Middle frontal gyrus (tissue), 1 donor: ENCODE measurements around the gene DLL1.

Experiments used
- DNase-seq: peaks from one replicate; pipeline ENCODE4 v3.0.0-alpha.2; 2015; ENCODE audit warnings: low spot score; ENCODE audit errors: extremely low spot score

Gene DLL1

DNA sequence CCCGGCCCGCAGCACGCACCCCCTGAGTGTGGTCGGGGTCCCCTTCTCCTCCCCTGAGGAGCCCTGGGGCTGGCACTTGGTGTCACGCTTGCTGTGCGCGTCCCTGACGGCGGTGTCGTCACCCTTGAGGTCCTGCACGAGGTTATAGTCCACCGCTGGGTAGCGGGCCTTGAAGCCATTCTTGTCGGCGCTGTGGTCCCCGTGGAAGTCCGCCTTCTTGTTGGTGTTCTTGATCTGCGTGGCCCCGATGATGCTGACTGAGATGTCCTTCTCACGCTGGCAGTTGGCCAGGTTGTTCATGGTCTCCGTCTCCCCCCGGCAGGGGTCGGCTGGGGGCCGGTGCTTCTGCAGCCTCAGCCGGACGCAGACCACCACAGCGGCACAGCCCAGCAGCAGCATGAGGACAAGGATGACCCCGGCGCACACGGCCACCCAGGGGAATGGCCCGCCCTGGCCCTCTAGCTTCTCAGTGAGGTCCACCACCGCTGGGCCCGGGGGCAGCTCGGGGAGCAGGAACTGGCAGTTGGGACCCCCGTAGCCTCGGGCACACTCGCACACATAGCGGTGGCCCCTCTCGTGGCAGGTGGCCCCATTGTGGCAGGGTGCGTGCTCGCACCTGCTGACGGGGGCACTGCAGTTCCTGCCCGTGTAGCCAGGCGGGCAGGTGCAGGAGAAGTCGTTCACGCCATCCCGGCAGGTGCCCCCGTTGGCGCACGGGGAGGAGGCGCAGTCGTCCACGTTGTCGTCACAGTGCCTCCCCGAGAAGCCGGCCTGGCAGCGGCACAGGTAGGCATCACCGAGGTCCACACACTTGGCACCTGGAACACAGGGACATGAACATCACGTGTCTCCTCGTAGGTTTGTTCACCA, 7.4 kb downstream of the DLL1 start:
- DNase-seq: no peak

DNA sequence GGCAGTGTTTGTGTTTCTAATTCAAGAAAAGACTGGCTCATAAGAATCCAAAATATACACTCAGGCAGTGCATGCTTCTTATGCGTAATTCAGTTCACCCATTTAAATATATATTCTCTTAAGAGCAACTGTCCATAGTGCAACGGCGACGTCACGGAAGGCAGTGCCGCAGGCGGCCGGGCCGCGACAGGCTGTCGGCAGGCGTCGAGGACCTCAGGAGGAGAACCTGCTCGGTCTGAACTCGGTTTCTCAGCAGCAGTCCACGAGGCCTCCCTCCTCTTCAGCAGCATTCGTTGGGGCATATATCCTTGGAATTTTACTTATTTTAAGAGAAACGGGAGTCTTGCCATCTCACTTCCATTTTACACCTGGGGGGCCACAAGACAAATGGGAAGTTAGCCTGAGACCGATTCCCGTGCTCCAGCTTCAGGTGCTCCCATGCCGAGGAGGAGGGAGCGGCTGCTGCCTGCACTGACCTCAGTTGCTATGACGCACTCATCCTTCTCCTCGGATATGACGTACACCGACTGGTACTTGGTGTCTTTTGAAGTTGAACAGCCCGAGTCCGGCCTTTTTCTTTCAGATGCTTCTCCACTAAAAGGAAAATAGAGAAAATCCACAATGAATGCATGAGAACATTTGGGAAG, 8.2 kb downstream of the DLL1 start:
- DNase-seq: no peak

DNA sequence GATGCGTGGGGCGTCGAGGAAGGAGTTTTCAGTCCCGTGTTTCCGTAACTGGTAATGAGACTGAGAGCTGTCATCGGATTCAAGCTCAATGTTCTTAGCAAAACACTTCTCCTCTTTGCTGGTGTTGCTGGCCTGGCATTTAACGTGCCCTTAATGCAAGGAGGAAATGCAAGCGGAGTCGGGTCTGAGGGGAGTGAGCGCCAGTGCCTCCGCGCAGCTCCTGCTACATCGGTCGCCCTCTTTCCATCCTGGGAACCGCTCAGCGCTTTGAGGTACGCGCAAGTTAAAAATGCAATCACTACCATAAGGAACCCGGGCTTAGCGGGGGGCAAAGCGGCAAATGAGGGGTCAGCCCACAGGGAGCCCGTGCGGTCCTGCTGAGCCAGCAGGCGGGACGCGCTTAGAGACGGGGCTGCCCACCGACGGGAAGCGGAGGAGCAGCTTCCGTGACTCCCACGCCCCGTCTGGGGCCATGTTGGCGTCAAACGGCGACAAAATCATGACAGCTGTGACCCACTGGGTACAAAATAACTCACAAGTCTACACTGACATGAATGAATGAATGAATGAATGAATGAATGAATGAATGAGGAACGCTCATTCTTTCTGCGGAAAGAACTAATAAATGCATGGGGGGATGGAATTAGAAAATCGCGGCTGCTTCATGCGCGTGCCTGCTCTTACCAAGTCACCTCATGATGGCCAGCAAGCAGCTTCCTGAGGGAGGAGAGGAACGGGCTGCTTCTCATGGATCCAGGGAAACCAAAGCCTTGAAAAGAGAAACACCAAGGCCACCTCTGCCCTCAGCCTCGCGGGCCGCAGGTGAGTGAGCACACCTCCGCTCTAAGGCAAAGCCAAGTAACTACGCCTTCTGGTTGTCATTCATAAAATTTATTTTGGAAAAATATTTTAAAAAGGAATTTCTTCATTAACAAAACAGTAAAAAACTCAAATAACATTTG, 9.3 kb downstream of the DLL1 start:
- DNase-seq: no peak

DNA sequence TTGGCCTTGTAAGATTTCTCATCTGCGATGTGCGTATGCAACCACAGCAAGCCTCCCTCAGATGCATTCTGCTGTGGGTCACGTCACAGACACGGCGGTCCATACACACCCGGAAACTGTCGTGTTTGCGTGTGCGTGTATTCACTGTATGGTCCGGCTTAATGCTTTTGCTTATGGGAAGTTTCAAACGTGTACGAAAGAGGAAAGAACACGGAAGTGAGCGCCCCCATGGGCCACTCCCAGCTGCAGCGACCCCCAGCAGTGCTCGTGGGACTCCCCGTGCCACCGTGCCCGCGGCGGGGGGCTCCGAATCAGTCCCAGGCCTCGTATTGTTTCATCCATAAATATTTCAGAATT, 10.2 kb downstream of the DLL1 start:
- DNase-seq: no peak

DNA sequence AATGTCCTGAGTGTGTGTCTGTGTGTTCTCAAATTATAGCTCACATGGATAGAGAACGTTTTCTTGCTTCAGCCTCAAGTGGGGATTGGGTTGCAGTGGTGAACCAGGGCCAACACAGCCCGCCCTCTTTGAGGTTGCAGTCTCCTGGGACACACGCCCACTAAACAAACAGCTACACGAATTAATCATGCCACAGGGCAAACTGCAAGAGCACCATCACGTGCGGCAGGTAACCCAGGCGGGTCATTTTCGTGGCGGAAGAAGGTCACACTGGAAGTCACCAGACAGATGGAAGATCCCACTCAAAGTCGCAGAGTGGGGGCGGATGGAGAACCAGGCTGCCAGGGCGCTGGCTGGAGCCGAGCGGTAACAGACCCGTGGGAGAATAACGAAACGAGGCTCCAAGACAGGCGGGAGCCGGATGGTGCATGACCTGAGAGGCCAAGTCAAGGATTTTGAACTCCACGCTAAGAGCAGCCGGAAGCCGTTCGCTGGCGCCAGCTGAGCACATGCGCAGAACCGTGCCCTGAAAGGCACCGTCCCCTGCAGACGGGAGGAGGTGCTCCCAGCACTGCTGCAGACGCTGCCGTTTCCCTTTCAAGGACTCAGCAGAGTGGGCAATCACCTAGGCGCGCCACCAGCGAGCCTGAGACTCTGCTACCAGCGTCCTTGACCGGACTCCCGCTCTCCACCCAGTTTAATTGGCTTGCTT, 10.7 kb downstream of the DLL1 start:
- no peak for DNase-seq

DNA sequence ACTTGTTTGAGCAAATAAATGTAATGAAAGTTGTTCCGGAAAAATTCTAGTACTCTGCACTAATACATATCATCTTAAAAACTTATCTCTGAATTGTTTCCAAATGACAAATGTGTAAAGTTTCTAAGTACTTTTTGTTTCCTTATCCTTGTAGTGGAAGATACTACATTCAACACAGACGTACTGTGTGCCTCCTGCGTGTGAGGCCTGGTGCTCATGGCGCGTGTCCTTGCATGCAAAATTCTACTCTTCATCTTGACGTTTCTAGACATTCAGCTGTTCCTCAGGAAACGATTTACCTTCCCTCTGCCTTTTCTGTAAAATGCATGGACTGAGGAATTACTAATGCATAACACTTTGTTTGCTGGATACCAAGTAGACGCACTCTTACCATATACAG, 11.5 kb downstream of the DLL1 start:
- no peak for DNase-seq

DNA sequence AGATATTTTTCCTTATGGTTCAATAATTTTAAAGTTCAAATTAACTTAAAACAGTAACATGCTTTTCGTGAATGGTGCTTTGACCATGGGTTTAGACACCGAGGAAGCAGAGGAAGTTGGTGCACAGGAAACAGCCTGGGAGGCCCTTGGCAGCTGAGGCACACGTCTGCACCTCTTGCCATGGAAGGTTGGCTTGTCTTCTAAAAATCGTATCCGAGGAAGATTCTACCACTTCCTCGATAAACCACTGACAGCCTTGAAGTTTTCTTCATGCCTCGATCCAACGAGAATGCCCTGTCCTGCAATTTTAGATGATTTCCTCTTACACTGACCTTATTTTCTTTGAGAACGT, 12.2 kb downstream of the DLL1 start:
- DNase-seq: no peak

DNA sequence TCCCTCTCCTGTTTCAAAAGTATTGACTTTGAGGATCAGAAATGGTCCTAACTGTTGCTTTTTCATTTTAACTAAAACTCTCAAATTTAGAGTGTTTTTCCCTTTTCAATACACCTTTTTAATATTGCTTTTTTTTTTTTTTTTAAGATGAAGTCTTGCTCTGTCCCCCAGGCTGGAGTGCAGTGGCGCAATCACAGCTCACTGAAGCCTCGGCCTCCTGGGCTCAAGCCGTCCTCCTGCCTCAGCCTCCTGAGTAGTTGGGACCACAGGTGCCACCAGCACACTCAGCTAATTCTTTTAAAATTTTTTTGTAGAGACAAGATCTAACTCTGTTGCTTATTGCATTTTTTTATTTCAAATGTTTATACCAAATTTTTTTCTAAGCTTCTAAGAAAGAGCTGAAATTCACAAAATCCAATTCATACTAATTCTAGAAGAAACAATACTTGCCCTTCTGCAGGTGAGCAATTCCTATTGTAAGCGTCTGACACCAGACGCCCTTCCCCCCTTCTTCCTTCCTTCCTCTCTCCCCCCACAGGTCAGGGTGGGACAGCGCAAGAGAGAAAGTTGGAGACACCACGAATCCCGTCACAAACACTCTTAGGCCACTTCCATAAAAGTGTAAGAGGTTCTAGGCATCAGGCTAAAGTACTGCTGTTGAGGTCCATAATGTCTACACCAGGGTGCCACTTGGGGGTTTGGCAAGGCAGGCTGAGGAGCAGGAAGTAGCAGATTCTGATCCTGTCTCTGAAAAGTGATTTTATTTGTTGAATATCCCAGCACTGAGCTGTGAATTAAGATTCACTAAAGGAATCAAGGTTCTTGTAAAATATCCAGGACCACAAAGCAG, 12.8 kb downstream of the DLL1 start:
- DNase-seq: no peak

DNA sequence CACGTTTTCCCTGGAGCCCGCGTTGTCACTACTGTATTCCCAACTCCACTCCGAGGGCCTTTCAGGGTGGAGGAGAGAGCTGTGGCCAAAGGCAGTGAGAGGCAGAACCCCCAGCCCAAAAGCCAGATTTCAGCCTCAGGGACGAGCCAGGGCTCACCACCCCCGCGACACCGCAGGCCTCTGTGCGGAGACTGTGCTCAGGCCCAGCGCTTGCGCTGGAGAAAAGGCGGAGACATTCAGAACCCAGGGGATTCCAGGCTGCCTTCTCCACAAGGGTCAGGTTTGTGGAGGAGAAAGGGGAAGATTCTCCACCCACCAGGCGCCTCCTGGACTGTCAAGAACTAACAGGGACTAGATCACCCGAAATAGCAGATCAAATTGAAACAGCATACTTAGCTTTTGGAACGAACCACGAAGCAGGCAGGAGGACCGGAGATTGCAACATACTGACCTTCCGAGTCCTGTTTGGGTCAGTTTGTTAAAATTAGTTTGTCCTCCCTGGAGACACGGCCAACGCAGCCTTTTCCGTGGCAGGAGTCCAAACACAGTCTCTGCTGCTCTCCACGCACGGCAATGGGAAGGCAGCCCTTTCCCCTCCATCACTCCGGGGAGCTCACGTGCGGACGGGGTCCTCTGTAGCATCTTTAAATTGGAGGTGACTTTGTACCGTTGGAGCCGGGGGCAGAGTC, 14.4 kb downstream of the DLL1 start:
- no peak for DNase-seq

DNA sequence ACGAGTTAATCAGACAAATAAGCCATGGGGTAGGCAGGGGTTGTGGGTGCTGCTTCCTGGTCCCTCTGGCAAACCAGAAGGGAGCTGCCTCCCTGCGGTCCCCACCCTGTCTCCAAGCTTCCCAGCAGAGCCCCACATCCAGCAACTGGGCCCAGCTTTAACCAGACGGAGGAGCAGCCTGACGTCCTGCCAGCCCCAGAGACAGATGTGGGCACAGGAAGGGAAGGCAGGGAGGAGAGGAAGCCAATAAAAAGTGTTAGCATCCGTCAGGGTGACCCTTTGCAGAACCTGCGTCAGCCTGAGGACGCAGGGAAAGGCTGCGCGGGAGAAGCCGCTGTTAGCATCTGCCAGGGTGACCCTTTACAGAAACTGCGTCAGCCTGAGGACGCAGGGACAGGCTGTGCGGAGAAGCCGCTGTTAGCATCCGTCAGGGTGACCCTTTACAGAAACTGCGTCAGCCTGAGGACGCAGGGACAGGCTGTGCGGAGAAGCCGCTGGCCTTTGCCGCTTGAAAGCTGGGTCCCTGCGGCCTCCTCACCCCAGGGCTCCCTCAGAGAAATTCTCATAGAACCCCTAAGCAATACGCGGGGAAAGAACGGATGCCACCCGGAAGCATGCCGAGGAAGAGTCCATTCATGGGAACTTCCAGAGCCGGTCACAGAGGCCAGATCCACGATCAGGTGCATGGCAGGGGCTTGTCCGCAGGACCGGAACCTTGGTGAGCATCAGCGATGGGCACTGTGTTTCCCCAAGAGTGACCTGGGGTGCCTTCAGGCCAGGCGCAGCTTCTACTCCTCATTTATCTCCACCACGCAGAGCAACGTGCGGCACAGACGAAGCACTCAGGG, 15.9 kb downstream of the DLL1 start:
- no peak for DNase-seq

DNA sequence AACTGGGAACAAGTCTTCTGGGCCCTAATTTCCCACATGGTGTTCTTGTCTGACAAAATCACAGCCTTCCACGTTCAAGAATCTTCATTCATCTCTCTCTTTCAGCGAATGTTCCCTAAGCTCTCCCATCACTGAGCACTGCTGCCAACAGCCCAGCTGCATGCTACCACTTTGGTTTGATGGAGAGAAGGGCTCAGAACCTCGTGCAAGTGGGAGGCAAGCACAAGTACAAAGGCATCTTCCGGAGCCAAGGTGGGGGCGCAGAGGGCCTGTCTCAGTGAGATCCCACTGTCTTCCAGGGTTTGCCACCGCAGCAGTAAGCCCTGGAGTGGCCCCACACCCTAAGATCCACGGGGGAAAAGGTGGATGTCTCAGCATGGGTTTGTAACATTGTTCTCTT, 17.2 kb downstream of the DLL1 start:
- DNase-seq: no peak

DNA sequence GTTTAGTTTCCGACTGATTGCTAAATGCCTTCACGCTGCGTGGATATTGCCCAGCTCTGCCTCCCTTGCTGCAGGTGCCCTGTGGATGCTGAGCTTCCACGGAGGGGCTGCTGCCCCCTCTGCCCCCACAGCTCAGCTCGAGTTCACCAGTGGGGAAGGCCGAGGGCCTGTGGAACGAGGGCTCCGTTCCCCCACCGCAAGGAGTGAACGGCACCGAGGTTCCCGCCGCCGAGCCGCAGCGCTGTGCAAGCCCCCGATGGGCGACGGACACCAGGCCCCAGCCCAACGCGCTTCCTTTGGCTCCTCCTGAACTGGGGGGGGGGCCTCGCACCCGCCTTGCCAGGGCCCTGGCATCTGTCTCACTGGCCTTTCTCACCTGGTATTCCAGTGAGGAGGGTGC, 17.7 kb downstream of the DLL1 start:
- DNase-seq: no peak

DNA sequence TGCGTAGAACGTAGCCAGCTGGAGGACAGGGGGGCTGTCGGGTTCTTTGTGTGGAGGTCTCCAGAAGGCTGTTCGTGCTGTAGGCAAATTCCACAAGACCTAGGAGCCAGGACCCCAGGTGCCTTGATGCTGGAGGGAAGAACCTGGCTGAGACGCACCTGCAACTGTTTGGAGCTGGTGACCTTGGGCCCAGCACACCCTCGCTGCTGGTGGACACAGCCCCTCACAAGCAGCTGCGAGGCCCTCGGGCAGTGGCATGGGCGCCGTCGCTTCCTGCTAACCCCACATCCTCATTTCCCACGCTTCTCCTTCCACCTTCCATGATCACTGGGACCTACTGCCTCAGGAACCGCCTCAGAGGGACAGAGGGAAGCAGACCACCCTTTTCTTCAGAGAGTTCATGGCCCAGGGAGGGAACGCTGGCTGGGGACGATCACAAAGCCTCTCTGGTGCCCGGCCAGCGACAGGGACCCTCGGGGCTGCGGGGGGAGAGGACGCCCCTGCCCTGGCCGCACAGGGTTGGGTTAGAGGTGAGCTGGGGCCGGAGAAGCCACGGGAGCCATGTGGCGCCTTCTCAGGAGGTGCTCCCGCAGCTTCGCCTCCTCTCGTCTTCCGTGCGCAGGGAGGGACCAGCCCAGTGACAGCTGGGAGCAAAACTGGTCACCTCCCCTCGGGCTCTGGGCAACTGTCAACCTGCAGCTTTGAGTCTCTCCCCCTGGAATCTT, 18.4 kb downstream of the DLL1 start:
- no peak for DNase-seq

DNA sequence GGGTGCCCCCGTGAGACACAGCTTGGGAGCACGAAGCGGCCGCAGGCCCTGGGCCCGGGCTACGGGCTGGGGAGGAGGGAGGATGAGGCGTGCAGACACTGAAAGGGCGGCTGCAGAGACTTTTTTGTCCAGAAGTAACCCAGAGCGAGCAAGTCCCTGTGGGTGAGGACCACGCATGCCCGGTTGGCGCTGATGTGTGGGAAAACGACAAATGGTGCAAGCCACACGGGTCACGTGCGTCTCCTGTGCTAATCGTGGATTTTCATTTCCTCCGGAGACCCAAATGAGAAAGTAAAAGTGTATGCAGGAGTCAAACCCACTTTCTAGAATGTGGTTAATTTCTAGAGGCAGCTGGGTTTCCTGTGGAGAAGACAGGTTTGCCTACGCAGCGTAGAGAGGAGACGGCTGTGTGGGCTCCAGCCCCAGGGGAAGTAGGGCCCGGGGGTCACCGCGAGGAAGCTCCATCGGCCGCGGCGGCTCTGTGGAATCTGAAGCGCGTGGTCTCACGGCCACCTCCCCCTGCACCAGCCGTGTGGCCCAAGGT, 19.0 kb downstream of the DLL1 start:
- DNase-seq: no peak

DNA sequence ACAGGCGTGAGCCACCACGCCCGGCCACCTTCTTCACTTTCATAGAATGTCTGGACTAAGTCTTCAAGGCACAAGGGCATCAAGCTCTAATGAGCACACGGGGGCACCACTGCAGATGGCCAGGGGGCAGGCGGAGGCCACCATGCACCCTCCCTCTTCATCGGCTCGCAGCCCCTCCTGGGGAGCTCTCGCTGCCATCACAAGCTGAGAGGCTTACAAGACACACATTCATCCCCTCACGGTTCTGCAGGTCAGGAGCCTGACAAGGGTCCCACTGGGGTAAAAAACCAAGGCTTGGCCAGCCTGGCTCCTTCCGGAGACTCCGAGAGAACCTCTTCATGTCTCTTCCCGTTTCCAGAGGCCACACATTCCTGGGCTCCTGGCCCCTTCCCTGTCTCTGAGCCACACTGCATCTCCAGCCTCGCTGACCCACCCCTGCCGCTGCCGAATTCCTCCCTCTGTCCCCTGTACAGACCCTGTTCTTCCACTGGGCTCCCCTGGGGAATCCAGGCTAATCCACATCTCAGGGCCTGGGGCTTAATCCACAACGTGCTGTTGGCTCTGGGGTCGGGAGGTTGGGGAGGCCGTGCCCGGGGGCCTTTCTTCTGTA, 19.8 kb downstream of the DLL1 start:
- DNase-seq: no peak

DNA sequence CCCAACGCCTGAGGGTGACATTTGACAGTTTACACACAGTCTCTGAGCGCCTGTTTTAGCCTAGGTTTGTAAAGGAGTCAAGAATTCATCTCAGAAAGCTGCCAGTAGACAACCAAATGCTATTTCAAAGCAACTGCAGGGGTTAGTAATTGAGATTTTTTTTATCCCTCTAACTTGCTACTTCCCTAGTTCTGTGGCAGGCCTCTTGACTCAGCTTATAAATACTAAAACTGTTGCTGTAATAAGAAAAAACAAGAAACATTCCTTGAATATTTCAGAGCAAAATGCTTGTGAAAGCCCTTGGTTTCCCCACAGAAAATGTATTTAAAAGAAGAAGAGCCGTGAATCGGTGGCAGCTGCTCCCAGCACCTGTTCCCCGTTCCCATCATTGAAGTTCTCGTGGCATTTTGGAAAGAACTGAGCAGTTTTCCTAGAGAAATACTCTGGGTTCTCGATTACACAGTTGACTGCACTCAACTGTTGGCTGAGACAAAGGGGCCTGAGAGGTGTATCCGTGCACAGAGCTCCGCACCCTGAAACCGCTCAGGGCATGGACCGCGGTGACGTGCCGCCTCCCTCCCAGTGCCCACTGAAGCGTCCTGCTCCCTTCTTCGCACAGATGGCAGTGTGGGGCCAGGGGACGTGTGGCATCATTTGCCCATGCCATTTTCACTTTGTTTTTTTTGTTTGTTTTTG, 20.9 kb downstream of the DLL1 start:
- no peak for DNase-seq
